Mucosa of descending colon (tissue), 3 donors: ENCODE data around the gene MARK3. TPM values are rescaled to one million over a fixed set of nuclear protein-coding genes. Genes with fewer than 3 reads are reported as not detected.

Experiments used
- ATAC-seq: fragments of 200-7000 bp; cut with Tn5 transposase; one replicate; pipeline ENCODE4 v1.9.1; 2020; ENCODE audit warnings: mild to moderate bottlenecking, moderate library complexity
- DNase-seq, 3 donors: peaks; one replicate each; pipeline ENCODE4 v3.0.0-alpha.2; 2020
- H3K36me3 ChIP-seq: fragments of 200-600 bp; one replicate; pipeline ENCODE4 v1.8.0; 2021; ENCODE audit warnings: low read depth, mild to moderate bottlenecking
- H3K4me1 ChIP-seq: fragments of 200-600 bp; one replicate; pipeline ENCODE4 v1.8.0; 2021; ENCODE audit warnings: low read depth, mild to moderate bottlenecking
- H3K4me3 ChIP-seq: fragments of 200-600 bp; one replicate; pipeline ENCODE4 v1.8.0; 2021; ENCODE audit warnings: mild to moderate bottlenecking
- H3K9me3 ChIP-seq: fragments of 200-600 bp; one replicate; pipeline ENCODE4 v1.8.0; 2021; ENCODE audit warnings: mild to moderate bottlenecking
- CTCF ChIP-seq: fragments of 200-600 bp; IDR thresholded peaks from one replicate; pipeline ENCODE4 v1.8.0; 2022; ENCODE audit warnings: antibody characterized with exemption, mild to moderate bottlenecking
- intact Hi-C, 2 donors: fragments of 100-400 bp; cut with DNase I in 1 of 2; cut with micrococcal nuclease in 1 of 2; formaldehyde crosslinking; loops; one replicate each; pipeline versions ENCODE4 v1.11.0 to v1.11.1; 2022; cut with DNase I, micrococcal nuclease
- total RNA-seq, 3 donors: library from RNA; stranded (reverse); fragmentation: NEBNext Ultra II Directional in 2 of 3; extraction: Animal tissue kit (Norgen Biotek cat#: 25700) in 2 of 3; gene quantifications; one replicate each; pipeline versions ENCODE4 v1.2.1 to v1.2.4, GENCODE V29; 2021 to 2023
- donor health status: DM: no; HTN: no; CAD: no; lungs with moderate emphysema.
- donor health status: DM: no; HTN: no; CAD: no.
- donor health status: DM: no; HTN: yes; CAD: no.

The MARK3 gene
- total RNA-seq, 3 donors from 2014 or later: 60.8 to 85.7 (median 66.8) TPM

- Histone ChIP-seq H3K36me3 (peaks cover 1% of the 10 kb centered on the region), H3K9me3 (no peaks in the 10 kb centered on the region), H3K4me1 (no peaks in the 10 kb centered on the region), H3K4me3 (no peak overlapping the region)
- intact Hi-C loops: no loop called here
- TF ChIP-seq CTCF: no peak
- DNase-seq: no peak
- ATAC-seq: no peak
Measured at GRCh38 chr14:103488960-103489359, 103.7 kb downstream of the MARK3 start.

GRCh38 chr14:103489621-103490020 is 104.4 kb downstream of the MARK3 start:
- H3K4me1 ChIP-seq: no peaks in the 10 kb centered on the region
- TF ChIP-seq CTCF: no peak
- no peak overlapping the region for H3K4me3 ChIP-seq
- no peaks in the 10 kb centered on the region for H3K36me3 ChIP-seq
- DNase-seq (no peak), ATAC-seq (no peak)
- intact Hi-C loops: no loop called here
- no peaks in the 10 kb centered on the region for H3K9me3 ChIP-seq

GRCh38 chr14:103491691-103492090 is 106.5 kb downstream of the MARK3 start:
- intact Hi-C loops: no loop called here
- DNase-seq (no peak), ATAC-seq (no peak)
- Histone ChIP-seq H3K4me3 (no peak overlapping the region), H3K9me3 (no peaks in the 10 kb centered on the region), H3K4me1 (no peaks in the 10 kb centered on the region), H3K36me3 (no peaks in the 10 kb centered on the region)
- TF ChIP-seq CTCF: no peak

GRCh38 chr14:103492156-103492925 is 107.1 kb downstream of the MARK3 start:
- Histone ChIP-seq H3K9me3 (no peaks in the 10 kb centered on the region), H3K4me1 (no peaks in the 10 kb centered on the region), H3K36me3 (no peaks in the 10 kb centered on the region), H3K4me3 (no peak overlapping the region)
- ATAC-seq: no peak
- intact Hi-C loops: no loop called here
- no peak for TF ChIP-seq CTCF
- DNase-seq: no peak

- no peak for TF ChIP-seq CTCF
- H3K4me3 ChIP-seq: no peak overlapping the region
- no peaks in the 10 kb centered on the region for H3K36me3 ChIP-seq
- no peaks in the 10 kb centered on the region for H3K9me3 ChIP-seq
- intact Hi-C loops: no loop called here
- H3K4me1 ChIP-seq: peaks cover 4% of the 10 kb centered on the region
- DNase-seq (no peak), ATAC-seq (no peak)
Measured at GRCh38 chr14:103495854-103496253, 110.6 kb downstream of the MARK3 start.
